ENCODE data around the gene YWHAH. TPM values are rescaled to one million over a fixed set of nuclear protein-coding genes. Genes with fewer than 3 reads are reported as not detected.

YWHAH gene
- total RNA-seq, 2 donors from 2014 or later: 99.2 to 191 TPM

GRCh38 chr22:31929167-31929930 lies 15.0 kb upstream of the YWHAH start:
- Mint-ChIP-seq H3K36me3 (no peaks in the 10 kb centered on the region), H3K4me3 (no peak overlapping the region), H3K9me3 (no peaks in the 10 kb centered on the region), H3K4me1 (ENCODE audit: low read depth in 2 of 2) (no peaks in the 10 kb centered on the region), H3K27me3 (peaks cover 14 to 16% of the 10 kb centered on the region in 2 donors), H3K27ac (no peak overlapping the region)
- DNase-seq (ENCODE audit: low spot score) (no peak), ATAC-seq (peak in 1 of 2 donors; percentile 40)

GRCh38 chr22:31932863-31933262 lies 11.5 kb upstream of the YWHAH start:
- H3K9me3 Mint-ChIP-seq: no peaks in the 10 kb centered on the region
- no peak overlapping the region for H3K4me3 Mint-ChIP-seq
- H3K36me3 Mint-ChIP-seq: no peaks in the 10 kb centered on the region
- no peak overlapping the region for H3K27ac Mint-ChIP-seq
- no peaks in the 10 kb centered on the region for H3K4me1 Mint-ChIP-seq (ENCODE audit: low read depth in 2 of 2)
- ATAC-seq (no peak), DNase-seq (ENCODE audit: low spot score) (no peak)
- peaks cover 0 to 8% of the 10 kb centered on the region in 2 donors for H3K27me3 Mint-ChIP-seq

GRCh38 chr22:31933406-31933805 lies 10.9 kb upstream of the YWHAH start:
- no peak overlapping the region for H3K27ac Mint-ChIP-seq
- no peaks in the 10 kb centered on the region for H3K4me1 Mint-ChIP-seq (ENCODE audit: low read depth in 2 of 2)
- DNase-seq (ENCODE audit: low spot score) (no peak), ATAC-seq (no peak)
- H3K27me3 Mint-ChIP-seq: peaks cover 0 to 8% of the 10 kb centered on the region in 2 donors
- no peaks in the 10 kb centered on the region for H3K36me3 Mint-ChIP-seq
- no peaks in the 10 kb centered on the region for H3K9me3 Mint-ChIP-seq
- H3K4me3 Mint-ChIP-seq: no peak overlapping the region

GRCh38 chr22:31933816-31934482 lies 10.4 kb upstream of the YWHAH start:
- Mint-ChIP-seq H3K27me3 (peaks cover 0 to 7% of the 10 kb centered on the region in 2 donors), H3K9me3 (no peaks in the 10 kb centered on the region), H3K27ac (no peak overlapping the region), H3K4me1 (ENCODE audit: low read depth in 2 of 2) (no peaks in the 10 kb centered on the region), H3K36me3 (no peaks in the 10 kb centered on the region), H3K4me3 (no peak overlapping the region)
- DNase-seq (ENCODE audit: low spot score) (no peak), ATAC-seq (no peak)

- ATAC-seq (no peak), DNase-seq (ENCODE audit: low spot score) (no peak)
- no peak overlapping the region for H3K4me3 Mint-ChIP-seq
- no peaks in the 10 kb centered on the region for H3K4me1 Mint-ChIP-seq (ENCODE audit: low read depth in 2 of 2)
- no peaks in the 10 kb centered on the region for H3K36me3 Mint-ChIP-seq
- peaks cover 0 to 4% of the 10 kb centered on the region in 2 donors for H3K27me3 Mint-ChIP-seq
- H3K27ac Mint-ChIP-seq: no peak overlapping the region
- no peaks in the 10 kb centered on the region for H3K9me3 Mint-ChIP-seq
These were observed 8.2 kb upstream of the YWHAH start for GRCh38 chr22:31935961-31936635.

- Mint-ChIP-seq H3K36me3 (no peaks in the 10 kb centered on the region), H3K4me1 (ENCODE audit: low read depth in 2 of 2) (peaks cover 0 to 4% of the 10 kb centered on the region in 2 donors), H3K27ac (no peak overlapping the region), H3K9me3 (no peaks in the 10 kb centered on the region), H3K4me3 (no peak overlapping the region), H3K27me3 (peaks cover 0 to 2% of the 10 kb centered on the region in 2 donors)
- ATAC-seq (no peak), DNase-seq (ENCODE audit: low spot score) (no peak)
These were observed 7.0 kb upstream of the YWHAH start for GRCh38 chr22:31937341-31937740.

- H3K4me3 Mint-ChIP-seq: no peak overlapping the region
These were observed 6.0 kb upstream of the YWHAH start for GRCh38 chr22:31938296-31938695.

GRCh38 chr22:31940506-31940905 lies 3.8 kb upstream of the YWHAH start:
- H3K27me3 Mint-ChIP-seq: no peaks in the 10 kb centered on the region
- no peaks in the 10 kb centered on the region for H3K36me3 Mint-ChIP-seq
- no peak overlapping the region for H3K4me3 Mint-ChIP-seq
- ATAC-seq (no peak), DNase-seq (ENCODE audit: low spot score) (no peak)
- peaks cover 0 to 10% of the 10 kb centered on the region in 2 donors for H3K4me1 Mint-ChIP-seq (ENCODE audit: low read depth in 2 of 2)
- H3K27ac Mint-ChIP-seq: no peak overlapping the region
- no peaks in the 10 kb centered on the region for H3K9me3 Mint-ChIP-seq

More at GRCh38 chr22:31938296-31938695, 6.0 kb upstream of the YWHAH start:
- Mint-ChIP-seq H3K4me1 (ENCODE audit: low read depth in 2 of 2) (peaks cover 0 to 7% of the 10 kb centered on the region in 2 donors), H3K36me3 (no peaks in the 10 kb centered on the region), H3K27ac (no peak overlapping the region), H3K27me3 (peaks cover 0 to 2% of the 10 kb centered on the region in 2 donors), H3K9me3 (no peaks in the 10 kb centered on the region)
- DNase-seq (ENCODE audit: low spot score) (no peak), ATAC-seq (no peak)

GRCh38 chr22:31942091-31942490 lies 2.2 kb upstream of the YWHAH start:
- peak overlapping the region; percentile 8 to 80 for H3K27ac Mint-ChIP-seq
- H3K4me3 Mint-ChIP-seq: peak overlapping the region; percentile 36

GRCh38 chr22:31943206-31943977 lies 943 bp upstream of the YWHAH start:
- peak overlapping the region; percentile 89 for H3K4me3 Mint-ChIP-seq
- peaks cover 6% of the 10 kb centered on the region for H3K36me3 Mint-ChIP-seq
- no peak for DNase-seq (ENCODE audit: low spot score)
- peaks cover 13 to 15% of the 10 kb centered on the region in 2 donors for H3K4me1 Mint-ChIP-seq (ENCODE audit: low read depth in 2 of 2)
- H3K9me3 Mint-ChIP-seq: no peaks in the 10 kb centered on the region
- peak overlapping the region; percentile 80 to 91 for H3K27ac Mint-ChIP-seq
- no peak for ATAC-seq
- no peaks in the 10 kb centered on the region for H3K27me3 Mint-ChIP-seq

More at GRCh38 chr22:31942091-31942490, 2.2 kb upstream of the YWHAH start:
- ATAC-seq (no peak), DNase-seq (ENCODE audit: low spot score) (no peak)
- Mint-ChIP-seq H3K4me1 (ENCODE audit: low read depth in 2 of 2) (peaks cover 2 to 12% of the 10 kb centered on the region in 2 donors), H3K27me3 (no peaks in the 10 kb centered on the region), H3K9me3 (no peaks in the 10 kb centered on the region), H3K36me3 (peaks cover under 1% of the 10 kb centered on the region)

GRCh38 chr22:31944700-31945442 lies 536 bp downstream of the YWHAH start:
- peaks cover 6% of the 10 kb centered on the region for H3K36me3 Mint-ChIP-seq
- peak; percentile 72 for DNase-seq (ENCODE audit: low spot score)
- H3K27ac Mint-ChIP-seq: no peak overlapping the region
- peak overlapping the region; percentile 89 for H3K4me3 Mint-ChIP-seq
- H3K4me1 Mint-ChIP-seq (ENCODE audit: low read depth in 2 of 2): peaks cover 13 to 15% of the 10 kb centered on the region in 2 donors
- no peaks in the 10 kb centered on the region for H3K27me3 Mint-ChIP-seq
- H3K9me3 Mint-ChIP-seq: no peaks in the 10 kb centered on the region
- ATAC-seq: peak; percentile 43 to 52

- Mint-ChIP-seq H3K4me3 (no peak overlapping the region), H3K9me3 (no peaks in the 10 kb centered on the region), H3K27me3 (no peaks in the 10 kb centered on the region), H3K36me3 (peaks cover 6% of the 10 kb centered on the region), H3K27ac (no peak overlapping the region), H3K4me1 (ENCODE audit: low read depth in 2 of 2) (peaks cover 15 to 16% of the 10 kb centered on the region in 2 donors)
- no peak for DNase-seq (ENCODE audit: low spot score)
- no peak for ATAC-seq
These were observed 1.1 kb downstream of the YWHAH start for GRCh38 chr22:31945443-31945855.
